Measurements from ENCODE around the gene HMSD. TPM values are rescaled to one million over a fixed set of nuclear protein-coding genes. Genes with fewer than 3 reads are reported as not detected.

HMSD gene
- not detected in 2 replicates for total RNA-seq

GRCh38 chr18:63949068-63949737 is at the start of gene HMSD:
TSS of gene HMSD (plus strand) at chr18:63949301. CDS start at chr18:63953456, 4,155 bp downstream.

GRCh38 chr18:63907664-63908063 is 41.4 kb upstream of the HMSD start, which contains the start of gene SERPINB10:
TSS of gene SERPINB10 (plus strand) at chr18:63907958. CDS start at chr18:63915511, 7,553 bp downstream.

GRCh38 chr18:63969942-63970808 is 21.1 kb downstream of the HMSD start, which contains the start of gene SERPINB8:
TSS of gene SERPINB8 (plus strand) at chr18:63970081. CDS start at chr18:63978309, 8,228 bp downstream.

Other genes with a start within 250 kb of the HMSD start
- not detected in 2 replicates for gene SERPINB11, start 246.3 kb upstream of the HMSD start, total RNA-seq
- gene SERPINB7, start 173.9 kb upstream of the HMSD start, total RNA-seq = 2.2 TPM in 1 of 2 replicates, not detected in the other
- not detected in 2 replicates for gene SERPINB2, start 61.6 kb upstream of the HMSD start, total RNA-seq
- gene SERPINB10, start 41.3 kb upstream of the HMSD start, total RNA-seq = not detected in 2 replicates
- 2.1 and 6.9 TPM in 2 replicates for gene SERPINB8, start 20.8 kb downstream of the HMSD start, total RNA-seq
- not detected in 2 replicates for gene LINC00305, start 199.8 kb downstream of the HMSD start, total RNA-seq